Nephron progenitor cell (in vitro differentiated cells): Measurements from ENCODE around the gene ATP10B.

Experiments used
- DNase-seq: peaks from one replicate; pipeline ENCODE4 v3.0.0; 2021
- H3K27ac Mint-ChIP-seq: 2 replicates; pipeline ENCODE4 v1.8.0; 2021; ENCODE audit warnings: mild to moderate bottlenecking, moderate library complexity, mixed read lengths
- H3K27me3 Mint-ChIP-seq: 2 replicates; pipeline ENCODE4 v1.8.0; 2021; ENCODE audit warnings: mild to moderate bottlenecking, low read depth, mixed read lengths; ENCODE audit not compliant: poor library complexity
- H3K36me3 Mint-ChIP-seq: 2 replicates; pipeline ENCODE4 v1.8.0; 2021; ENCODE audit warnings: low read depth, mixed read lengths
- H3K4me1 Mint-ChIP-seq: 2 replicates; pipeline ENCODE4 v1.8.0; 2021; ENCODE audit warnings: mixed read lengths
- H3K4me3 Mint-ChIP-seq: 2 replicates; pipeline ENCODE4 v1.8.0; 2021; ENCODE audit warnings: mild to moderate bottlenecking, moderate library complexity, mixed read lengths
- H3K9me3 Mint-ChIP-seq: 2 replicates; pipeline ENCODE4 v1.8.0; 2021; ENCODE audit warnings: mild to moderate bottlenecking, moderate library complexity, mixed read lengths
- TF ChIP-seq, protein P1 (sequence below): fragments of 200-600 bp; sonication (generic); IDR thresholded peaks from 2 replicates; pipeline ENCODE4 v1.5.0; 2021; ENCODE audit warnings: antibody characterized with exemption

ATP10B gene

DNA sequence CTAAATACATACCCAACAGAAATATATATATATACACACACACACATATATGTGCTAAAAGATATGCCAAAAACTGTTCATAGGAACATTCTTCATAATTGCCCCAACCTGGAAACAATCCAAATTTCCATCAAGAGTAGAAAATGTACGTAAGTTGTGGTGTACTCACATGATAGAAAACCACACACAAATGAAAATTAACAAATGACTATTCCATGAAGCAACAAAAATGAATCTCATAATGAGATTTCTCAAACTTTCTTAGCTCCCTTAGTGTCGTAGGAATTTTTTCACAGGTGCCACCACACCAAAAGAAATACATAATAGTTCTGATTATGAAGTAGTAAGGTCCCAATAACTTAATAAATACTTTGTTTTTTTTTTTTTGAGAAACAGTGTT, 7.8 kb downstream of the ATP10B start:
- H3K4me1 Mint-ChIP-seq, result no peaks in the 10 kb centered on the region
- DNase-seq, result no peak
- no peaks in the 10 kb centered on the region for H3K27me3 Mint-ChIP-seq
- H3K27ac Mint-ChIP-seq, result no peak overlapping the region
- H3K9me3 Mint-ChIP-seq, result no peaks in the 10 kb centered on the region
- H3K36me3 Mint-ChIP-seq, result no peaks in the 10 kb centered on the region
- TF ChIP-seq, protein P1, sequence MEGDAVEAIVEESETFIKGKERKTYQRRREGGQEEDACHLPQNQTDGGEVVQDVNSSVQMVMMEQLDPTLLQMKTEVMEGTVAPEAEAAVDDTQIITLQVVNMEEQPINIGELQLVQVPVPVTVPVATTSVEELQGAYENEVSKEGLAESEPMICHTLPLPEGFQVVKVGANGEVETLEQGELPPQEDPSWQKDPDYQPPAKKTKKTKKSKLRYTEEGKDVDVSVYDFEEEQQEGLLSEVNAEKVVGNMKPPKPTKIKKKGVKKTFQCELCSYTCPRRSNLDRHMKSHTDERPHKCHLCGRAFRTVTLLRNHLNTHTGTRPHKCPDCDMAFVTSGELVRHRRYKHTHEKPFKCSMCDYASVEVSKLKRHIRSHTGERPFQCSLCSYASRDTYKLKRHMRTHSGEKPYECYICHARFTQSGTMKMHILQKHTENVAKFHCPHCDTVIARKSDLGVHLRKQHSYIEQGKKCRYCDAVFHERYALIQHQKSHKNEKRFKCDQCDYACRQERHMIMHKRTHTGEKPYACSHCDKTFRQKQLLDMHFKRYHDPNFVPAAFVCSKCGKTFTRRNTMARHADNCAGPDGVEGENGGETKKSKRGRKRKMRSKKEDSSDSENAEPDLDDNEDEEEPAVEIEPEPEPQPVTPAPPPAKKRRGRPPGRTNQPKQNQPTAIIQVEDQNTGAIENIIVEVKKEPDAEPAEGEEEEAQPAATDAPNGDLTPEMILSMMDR, result no peak
- H3K4me3 Mint-ChIP-seq, result no peak overlapping the region

DNA sequence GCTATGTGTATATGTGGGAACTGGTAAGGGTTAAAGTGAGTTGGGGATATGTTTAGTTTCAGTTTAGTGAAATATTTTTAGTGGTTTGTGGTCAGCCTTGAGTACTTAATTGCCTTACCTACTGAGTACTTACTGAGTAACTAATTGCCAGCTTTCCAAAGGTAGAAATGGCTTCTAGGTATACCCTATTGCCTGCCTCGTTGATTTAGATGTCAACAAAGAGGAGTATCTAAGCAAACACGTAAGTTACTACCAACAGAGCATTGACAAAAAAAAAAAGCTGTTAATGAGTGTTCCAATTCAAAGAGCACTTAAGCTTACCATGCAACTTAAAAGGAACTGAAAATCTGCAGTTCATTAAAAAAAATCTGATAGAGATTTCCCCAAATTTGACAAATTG, 8.8 kb downstream of the ATP10B start:
- TF ChIP-seq, protein P1, result no peak
- Mint-ChIP-seq H3K27ac (no peak overlapping the region), H3K4me3 (no peak overlapping the region), H3K9me3 (no peaks in the 10 kb centered on the region), H3K4me1 (no peaks in the 10 kb centered on the region), H3K27me3 (no peaks in the 10 kb centered on the region), H3K36me3 (no peaks in the 10 kb centered on the region)
- DNase-seq, result no peak

DNA sequence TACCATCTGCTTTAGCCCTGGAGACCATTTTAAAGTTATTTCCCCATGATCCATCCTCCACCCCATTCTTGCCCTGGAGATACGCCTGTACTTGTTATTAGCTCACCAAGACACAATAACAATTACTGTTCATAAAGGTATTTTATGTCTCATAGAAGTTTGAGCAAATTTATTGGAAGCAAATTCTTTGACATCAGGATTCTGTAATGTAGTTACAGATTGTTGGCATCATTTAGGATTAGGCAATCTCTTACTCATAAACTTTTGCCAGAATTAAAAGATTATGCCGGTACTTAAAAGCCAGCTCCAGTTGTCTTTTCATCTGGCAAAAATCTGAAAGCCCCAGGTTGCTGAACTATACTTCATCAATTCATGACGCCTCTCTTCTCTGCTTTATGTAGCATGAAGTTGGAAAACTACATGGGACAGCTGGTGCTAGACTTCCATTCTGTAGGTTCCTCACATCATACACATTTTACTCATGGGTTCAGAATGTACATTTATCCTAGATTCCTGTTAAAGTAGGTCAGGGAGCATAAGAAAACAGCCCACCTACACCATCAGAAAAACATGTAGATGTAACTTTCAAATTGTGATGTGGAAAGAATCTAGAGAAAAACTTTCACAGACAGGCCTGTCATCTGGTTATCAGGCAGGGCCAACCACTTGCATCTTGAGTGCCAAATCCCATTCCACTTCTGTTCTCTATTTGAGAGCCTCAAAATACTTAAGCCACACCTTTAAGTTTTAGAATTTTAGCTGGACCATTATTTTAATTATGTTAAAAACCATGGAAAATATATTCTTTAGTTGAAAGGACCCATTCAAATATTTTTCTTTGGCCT, 14.0 kb downstream of the ATP10B start:
- Mint-ChIP-seq H3K27ac (no peak overlapping the region), H3K36me3 (no peaks in the 10 kb centered on the region), H3K9me3 (peaks cover 6% of the 10 kb centered on the region), H3K4me3 (no peak overlapping the region), H3K27me3 (peaks cover 15% of the 10 kb centered on the region), H3K4me1 (no peaks in the 10 kb centered on the region)
- DNase-seq, result no peak
- TF ChIP-seq, protein P1, result no peak

DNA sequence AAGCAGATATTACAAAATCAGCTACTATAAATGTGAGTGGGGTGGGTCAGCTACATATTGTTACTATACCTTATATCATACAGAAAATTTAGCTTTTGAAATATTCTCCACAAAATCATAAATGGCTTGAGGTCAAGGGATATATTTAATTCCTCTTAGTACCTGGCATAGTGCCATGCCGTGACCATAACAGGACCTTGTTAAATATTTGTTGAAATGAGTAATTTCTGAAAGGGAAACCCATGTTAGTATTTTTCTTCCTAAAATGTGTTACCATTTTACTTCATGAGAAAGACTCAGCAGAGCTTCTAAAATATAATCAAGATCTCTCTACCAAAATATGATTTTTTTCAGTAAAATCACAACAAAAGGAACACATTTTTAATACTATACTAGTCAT, 14.8 kb downstream of the ATP10B start:
- no peak for DNase-seq
- H3K4me3 Mint-ChIP-seq, result no peak overlapping the region
- peaks cover 18% of the 10 kb centered on the region for H3K27me3 Mint-ChIP-seq
- H3K27ac Mint-ChIP-seq, result no peak overlapping the region
- TF ChIP-seq, protein P1, result no peak
- peaks cover 12% of the 10 kb centered on the region for H3K9me3 Mint-ChIP-seq
- no peaks in the 10 kb centered on the region for H3K36me3 Mint-ChIP-seq
- H3K4me1 Mint-ChIP-seq, result no peaks in the 10 kb centered on the region

DNA sequence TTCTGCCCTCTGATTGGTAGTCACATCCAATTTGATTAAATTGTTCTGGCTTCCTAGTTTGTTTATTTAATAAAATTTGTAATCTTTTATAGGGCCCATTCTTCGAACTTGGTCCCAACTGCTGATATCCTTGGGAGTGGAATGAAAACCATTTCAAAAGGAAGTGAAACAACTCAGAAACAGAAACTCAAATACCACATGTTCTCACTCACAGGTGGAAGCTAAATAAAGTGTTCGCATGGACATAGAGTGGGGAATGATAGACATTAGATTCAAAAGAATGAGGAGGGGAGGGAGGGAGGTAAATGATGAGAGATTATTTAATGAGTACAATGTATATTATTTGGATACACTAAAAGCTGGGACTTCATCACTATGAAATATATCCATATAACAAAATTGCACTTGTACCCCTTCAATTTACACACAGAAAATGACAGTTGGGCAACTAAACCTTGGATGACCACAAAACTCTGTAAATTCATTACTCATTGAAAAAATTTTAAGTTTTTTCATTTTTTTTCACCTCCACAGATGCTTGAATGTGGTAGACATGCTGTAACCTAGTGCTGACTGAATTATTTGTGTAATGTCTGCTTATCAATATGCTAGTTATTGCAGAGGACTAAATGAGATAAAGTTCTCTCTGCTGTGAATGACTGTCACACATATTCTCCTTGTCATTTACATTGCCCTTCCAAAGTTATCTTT, 16.0 kb downstream of the ATP10B start:
- Mint-ChIP-seq H3K27me3 (peaks cover 18% of the 10 kb centered on the region), H3K9me3 (peaks cover 12% of the 10 kb centered on the region), H3K4me1 (no peaks in the 10 kb centered on the region), H3K4me3 (no peak overlapping the region), H3K27ac (no peak overlapping the region), H3K36me3 (no peaks in the 10 kb centered on the region)
- TF ChIP-seq, protein P1, result no peak
- DNase-seq, result no peak
